Measurements from ENCODE around the gene NT5DC1.

- TF ChIP-seq, protein P1, sequence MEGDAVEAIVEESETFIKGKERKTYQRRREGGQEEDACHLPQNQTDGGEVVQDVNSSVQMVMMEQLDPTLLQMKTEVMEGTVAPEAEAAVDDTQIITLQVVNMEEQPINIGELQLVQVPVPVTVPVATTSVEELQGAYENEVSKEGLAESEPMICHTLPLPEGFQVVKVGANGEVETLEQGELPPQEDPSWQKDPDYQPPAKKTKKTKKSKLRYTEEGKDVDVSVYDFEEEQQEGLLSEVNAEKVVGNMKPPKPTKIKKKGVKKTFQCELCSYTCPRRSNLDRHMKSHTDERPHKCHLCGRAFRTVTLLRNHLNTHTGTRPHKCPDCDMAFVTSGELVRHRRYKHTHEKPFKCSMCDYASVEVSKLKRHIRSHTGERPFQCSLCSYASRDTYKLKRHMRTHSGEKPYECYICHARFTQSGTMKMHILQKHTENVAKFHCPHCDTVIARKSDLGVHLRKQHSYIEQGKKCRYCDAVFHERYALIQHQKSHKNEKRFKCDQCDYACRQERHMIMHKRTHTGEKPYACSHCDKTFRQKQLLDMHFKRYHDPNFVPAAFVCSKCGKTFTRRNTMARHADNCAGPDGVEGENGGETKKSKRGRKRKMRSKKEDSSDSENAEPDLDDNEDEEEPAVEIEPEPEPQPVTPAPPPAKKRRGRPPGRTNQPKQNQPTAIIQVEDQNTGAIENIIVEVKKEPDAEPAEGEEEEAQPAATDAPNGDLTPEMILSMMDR (conservative IDR thresholded peaks at IDR 0.05 in 1 of 2, IDR thresholded peaks at IDR 0.05 in 1 of 2; ENCODE audit: extremely low read depth in 1 of 2, insufficient read depth in 1 of 2, low read depth in 1 of 2, low read length in 2 of 2), result no peak
- no peak for TF ChIP-seq EZH2 (IDR thresholded peaks at IDR 0.05; ENCODE audit: borderline replicate concordance, low read length)
These were observed 105.7 kb downstream of the NT5DC1 start for GRCh38 chr6:116206231-116206903.

All from mammary epithelial cell (primary cell).